HG02973 (cell line): ENCODE data around the gene SUCLG2.

Source experiments
- ATAC-seq: cut with Tn5 transposase; IDR thresholded peaks from one replicate; pipeline ENCODE4 v1.9.1; 2021; ENCODE audit warnings: moderate library complexity; ENCODE audit not compliant: unreplicated experiment

Gene SUCLG2

DNA sequence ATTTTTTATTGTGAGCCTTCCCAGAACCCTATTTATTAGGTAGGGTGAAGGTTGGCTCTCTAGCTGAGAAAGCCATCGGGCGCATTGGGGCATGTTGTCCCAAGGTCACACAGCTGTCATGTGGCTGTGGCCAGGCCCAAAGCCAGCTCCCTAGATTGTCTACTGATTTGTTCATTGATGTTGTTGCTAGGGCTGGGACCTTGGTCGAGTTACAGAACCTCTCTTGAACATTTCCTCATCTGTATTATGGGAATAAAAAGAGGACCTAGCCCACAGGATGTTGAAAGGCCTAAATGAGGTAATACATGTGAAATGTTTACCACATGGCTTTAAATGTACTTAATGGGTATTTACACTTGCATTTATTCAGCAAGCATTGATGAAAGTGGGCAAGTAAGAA is 252.5 kb downstream of the SUCLG2 start:
- ATAC-seq, result no peak

DNA sequence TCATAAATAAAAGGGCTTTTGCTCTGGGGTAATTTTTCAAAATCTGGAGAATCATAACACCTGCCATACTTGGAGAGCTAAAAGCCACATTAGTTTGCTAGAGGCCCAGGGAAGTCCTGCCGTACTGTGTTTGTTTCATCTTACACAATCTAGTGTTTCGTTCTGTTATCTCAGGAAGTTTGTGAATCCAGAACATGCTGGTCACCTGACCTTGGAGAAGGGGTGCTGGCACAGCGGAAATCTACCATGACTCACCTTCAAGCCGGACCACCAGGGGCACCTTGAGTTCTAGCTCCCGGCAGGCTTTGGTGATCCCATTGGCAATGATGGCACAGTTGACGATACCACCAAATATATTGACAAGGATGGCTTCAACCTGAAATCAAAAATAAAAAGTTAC is 253.9 kb downstream of the SUCLG2 start:
- no peak for ATAC-seq

DNA sequence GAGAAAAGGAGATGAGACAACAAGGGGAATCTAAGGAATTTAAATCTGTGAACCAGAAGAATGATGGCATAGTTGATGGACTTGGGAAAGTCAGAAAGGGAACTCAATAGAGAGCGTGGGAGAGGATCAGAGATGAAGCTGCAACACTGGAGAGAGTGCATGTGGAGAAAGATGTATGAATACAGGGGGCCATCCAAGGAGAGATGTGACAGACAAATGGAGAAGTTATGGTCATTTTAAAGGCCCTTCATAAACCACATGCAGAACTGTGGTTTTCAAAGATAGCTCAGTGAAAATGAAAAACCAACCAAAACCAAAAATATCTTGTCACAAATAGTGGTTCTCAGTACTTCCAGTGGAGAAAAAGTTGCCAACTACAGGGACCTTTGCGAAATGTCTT is 265.2 kb downstream of the SUCLG2 start:
- peak; percentile 89 for ATAC-seq

DNA sequence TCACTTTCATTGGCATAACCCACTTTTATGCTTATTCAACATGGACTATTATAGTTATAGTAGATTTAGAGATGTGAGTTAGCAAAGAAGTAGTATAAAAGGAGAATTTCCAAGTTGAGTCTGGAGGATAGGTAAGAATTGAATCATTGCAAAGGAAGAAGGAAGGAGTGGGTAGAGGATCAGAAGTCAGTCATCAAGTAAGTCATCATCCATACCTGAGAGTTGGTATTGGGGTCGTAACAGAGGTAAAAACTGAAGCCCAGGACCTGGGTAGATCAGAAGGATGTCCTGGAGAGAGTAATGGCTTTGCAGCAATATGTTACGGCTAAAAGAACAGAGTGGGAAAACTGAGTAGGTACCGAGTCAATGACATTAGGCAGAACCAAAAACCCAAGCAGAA is 265.7 kb downstream of the SUCLG2 start:
- ATAC-seq, result no peak

DNA sequence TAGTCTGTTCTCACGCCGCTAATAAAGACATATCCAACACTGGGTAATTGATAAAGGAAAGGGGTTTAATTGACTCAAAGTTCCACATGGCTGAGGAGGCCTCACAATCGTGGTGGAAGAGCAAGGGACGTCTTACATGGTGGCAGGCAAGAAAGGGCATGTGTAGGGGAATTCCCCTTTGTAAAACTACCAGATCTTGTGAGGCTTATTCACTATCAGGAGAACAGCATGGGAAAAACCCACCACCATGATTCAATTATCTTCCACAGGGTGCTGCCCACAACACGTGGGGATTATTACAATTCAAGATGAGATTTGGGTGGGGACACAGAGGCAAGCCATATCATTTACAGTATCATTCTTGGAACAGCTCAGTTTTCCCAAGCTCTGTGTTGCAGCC is 268.0 kb downstream of the SUCLG2 start:
- no peak for ATAC-seq

DNA sequence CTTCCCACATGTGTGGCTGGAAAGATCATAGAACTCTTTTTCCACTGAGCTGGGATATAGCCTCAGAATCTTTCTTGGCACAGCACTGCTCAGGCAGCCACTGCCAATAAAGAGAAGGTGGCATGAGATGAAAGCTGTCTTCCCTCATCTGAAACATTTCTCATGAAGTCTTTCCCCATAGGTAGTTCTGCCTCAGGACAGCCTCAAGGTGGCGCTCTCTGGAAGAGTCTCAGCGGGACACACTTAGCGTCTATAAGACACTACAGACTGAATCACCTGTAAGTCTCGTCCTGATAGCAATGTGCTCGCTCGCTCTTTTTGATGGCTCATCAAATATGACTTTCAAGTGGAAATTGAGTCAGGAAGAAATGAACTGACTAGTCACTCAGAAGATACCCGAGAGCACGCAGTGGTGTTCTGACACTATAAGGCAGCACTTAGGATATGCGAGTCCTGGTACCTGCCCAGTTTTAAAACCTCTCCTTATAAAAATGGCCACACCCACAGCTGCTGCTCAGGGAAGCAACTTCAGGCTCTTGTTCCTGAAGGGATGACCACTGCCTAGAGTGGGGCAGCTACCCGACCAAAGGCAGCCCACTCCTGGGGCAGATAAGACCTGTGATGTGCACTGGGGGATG is 269.5 kb downstream of the SUCLG2 start:
- no peak for ATAC-seq

DNA sequence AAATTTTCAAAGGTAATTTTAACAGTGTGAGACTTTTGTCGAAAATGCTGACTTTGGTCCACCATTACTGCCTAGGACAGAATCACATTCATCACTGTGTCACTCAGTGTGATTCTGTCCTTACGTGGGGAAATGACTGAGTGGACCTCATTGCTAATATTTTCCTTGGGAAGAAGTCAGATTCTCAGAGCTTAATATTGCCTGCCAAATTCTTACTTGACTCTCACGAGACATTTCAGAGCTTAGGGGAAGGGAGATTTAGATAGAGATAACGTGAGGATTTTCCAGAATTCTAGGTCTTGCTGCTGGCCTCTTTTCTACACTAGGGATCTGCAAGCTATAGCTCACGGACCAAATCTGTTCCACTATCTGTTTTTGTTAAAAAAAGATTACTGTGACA is 270.4 kb downstream of the SUCLG2 start:
- no peak for ATAC-seq

DNA sequence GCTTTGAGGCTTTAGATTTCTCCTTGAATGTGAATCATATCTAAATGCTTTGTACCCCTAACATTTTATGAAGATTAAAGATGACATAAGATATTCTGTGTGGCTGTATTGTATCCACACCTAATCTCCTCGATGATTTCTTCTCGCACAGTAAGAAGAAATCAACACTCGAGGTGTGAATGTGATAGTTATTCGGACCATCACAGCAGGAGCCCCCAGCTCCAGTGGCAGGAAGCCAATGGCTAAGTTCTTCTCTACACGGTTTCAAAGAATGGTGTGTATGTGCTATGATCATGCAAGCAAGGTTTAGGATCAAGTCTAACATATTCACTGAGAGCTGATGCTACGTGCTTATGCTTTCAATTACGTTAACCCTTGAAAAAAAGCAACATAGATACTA is 271.0 kb downstream of the SUCLG2 start:
- ATAC-seq, result no peak

DNA sequence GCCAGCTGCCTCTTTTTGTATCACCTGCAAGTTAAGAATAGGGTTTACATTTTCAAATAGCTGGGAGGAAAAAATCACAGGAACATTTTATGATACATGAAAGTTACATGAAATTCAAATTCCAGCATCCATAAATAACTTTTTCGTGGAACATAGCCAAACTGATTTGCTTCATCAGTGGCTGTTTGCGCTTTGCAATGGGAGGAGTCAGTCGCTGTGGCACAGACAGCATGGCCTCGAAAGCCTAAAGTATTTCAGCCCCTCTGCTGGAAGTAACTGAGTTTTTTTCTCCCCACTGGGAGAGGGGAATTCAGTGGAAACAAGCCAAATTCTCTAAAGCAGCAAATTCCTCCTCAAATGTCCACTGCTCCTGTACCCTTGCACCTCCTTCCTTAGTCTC is 271.9 kb downstream of the SUCLG2 start:
- ATAC-seq, result no peak

DNA sequence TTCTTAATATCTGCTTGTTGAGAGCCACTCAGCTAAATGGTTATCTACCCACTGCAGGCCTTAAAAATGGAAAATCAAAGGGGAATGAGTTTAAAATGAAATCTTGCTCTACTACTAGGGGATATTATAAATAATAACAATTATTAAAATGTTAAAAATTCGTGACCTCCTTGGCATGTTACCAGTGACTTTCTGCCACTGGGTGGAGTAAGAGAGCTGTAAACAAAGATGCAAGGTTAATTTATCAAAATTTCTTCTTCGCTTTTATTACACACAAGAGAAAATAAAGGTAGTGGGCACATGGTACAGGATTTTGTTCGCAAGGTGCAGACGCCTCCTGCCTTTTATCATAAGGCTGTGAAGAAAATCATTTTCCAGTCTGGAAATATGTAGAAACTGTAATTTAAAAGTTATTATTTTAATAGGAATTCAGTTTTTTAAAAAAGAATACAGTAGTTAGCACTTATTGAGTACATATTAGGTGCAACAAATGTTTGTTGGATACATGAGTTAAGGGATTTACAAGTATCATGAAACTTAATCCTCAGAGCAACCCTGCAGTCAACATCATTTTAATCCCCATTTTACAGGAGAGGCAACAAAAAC is 272.6 kb downstream of the SUCLG2 start:
- ATAC-seq, result no peak

DNA sequence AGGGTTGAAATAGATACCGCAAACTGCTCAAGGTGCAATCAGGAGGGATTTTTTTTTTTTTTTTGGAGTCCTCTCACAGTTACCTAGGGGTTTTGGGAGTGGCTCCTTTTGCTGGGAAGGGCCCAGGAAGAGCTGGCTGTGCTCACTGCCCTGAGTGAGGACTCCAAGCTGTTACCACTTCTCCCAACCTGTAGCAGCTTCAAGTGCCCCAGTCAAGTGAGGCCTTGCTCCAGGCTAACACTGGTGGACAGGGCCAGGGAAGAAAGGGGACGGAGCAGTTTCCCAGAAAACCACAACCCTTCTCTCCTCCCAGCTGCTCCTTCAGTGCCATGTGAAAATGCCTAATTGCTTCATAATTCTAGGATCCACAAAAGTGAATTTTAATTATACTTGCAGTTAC is 274.3 kb downstream of the SUCLG2 start:
- no peak for ATAC-seq

DNA sequence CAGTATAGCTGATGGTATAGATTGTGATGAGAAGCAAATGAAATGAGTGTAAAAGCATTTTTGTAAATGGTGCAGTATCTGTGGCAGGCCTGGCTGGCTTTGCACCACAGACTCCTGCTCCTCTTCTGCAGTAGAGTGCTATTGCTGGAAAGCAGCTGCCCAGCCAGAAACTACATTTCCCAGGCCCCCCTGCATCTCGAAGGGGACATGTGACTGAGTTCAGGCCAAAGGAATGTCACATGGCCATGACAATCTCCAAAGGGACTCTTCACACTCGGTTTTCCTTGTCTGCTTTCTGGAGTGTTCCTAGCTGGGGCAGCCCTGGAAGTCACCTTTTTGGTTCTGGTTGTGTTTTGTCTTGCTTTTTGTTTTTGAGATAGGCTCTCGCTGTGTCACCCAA is 277.1 kb downstream of the SUCLG2 start:
- no peak for ATAC-seq

DNA sequence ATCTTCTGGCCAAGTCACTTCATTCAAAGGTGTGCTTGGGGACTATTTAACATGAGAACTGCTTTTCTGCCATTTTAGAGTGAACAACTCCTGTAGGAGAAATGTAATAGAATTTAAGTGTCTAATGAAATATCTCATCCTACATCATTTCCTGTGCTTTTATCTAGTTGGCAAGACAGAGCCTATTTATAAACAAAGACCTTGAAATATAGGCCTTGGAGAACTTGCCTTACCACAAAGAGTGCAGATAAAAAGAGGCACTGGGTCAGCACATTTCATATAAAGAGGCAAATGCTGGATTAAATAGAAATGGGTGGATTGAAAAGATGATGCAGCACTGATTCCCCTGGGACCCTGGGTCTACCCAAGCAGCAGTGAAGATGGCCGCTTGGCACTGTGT is 278.0 kb downstream of the SUCLG2 start:
- no peak for ATAC-seq

DNA sequence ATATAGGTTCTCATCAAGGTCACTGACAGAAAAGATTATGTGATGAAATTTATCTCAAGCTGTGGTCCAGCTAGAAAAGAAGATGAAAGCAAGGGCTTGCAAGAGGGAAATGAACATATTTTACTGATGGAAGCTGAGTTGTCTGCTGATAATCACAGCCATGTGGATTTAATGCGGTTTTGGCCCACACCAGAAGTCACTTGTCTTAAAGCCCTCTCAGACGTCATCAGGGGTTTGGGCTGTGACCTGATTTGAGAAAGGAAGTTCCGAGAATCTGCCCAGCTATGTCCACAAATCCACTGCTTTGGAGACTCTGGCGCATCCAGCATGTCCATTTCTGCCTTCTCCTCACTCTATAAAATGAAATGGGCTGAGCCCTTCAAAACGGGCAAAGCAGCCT is 278.4 kb downstream of the SUCLG2 start:
- no peak for ATAC-seq

DNA sequence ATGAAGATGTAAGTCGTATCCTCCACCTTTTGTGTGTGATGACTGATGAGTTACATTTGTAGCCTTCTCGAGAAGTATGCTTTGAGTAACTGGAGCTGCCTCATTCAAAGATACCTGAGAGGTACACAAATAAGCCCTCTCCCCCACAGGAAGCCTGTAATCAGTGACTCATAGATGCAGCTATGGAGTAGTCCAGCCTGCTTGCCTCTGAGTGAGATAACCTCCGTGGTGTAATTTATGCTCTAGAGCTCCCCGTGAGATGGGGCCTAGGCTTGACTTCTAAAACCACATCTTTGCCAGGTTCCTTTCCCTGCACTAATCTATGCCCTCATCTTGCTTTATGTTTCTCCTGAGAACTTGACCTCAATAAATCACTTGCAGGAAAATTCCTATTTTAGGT is 291.7 kb downstream of the SUCLG2 start:
- no peak for ATAC-seq

DNA sequence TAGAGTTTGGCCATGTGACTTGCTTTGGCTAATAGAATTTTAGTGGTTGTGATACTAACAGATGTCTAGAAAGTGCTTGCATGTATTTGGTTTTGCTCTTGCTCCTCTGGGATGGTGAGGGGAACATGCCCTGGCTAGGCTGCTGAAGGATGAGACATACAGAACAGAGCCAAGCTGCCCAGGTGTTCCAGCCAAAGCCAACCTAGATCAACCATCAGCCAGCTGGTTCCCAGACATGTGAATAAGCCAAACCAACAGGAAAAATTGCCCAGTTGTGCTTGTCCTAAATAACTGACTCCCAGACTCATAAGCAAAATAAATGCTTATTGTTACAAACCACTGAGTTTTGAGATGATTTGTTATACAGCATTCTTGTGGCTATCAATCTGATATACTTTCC is 292.6 kb downstream of the SUCLG2 start:
- ATAC-seq, result no peak

DNA sequence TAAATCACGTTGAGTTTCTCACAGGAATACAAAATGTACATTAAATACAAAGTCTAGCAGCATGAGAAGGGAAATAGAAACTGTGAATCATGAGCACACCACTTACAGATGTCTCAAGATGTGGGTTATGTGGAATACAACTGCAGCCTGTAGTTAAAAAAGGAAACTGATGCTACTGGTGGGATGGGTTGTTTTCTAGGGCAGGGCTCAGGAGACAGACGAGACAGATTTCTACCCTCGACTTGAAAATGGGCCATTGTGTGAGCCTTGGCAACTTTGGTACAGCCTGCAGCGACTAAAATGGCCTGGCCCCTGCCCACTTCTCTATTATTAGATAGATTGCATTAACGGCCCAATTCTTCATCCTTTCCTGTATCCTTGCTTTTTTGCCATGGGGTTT is 293.1 kb downstream of the SUCLG2 start:
- no peak for ATAC-seq

DNA sequence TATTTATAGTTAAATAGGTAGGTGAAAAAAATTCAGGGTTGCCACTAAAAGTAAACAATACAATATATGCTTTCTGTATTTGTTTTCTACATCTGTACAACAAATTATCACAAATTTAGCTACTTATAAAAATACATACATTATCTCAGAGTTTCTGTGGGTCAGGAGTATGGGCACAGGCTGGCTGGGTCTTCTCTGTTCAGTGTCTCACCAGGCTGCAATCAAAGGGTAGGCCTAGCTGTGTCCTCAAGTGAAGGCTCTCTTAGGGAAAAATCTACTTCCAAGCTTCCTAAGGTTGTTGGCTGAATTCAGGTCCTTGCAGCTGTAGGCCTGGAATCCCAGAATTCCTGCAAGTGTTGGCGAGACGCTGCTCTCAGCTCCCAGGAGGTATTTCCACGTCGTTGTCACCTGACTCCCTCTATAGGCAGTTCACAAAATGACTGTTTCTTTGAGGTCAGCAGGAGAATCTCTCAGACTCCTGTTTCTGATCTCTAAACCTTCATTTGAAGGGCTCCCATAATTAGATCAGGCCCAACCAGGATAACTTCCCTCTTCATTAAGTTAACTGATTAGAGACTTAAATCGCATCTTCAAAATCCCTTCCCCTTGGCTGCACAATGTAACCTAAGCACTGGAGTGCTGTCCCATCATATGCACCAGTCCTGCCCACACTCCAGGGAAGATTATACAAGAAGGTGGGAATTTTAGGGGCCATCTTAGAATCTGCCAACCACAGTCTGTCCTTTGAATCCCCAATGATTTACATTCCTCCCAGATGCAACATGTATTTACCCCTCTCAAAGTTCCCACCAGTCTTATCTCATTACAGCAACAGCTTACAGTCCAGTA is 296.6 kb downstream of the SUCLG2 start:
- ATAC-seq, result no peak

DNA sequence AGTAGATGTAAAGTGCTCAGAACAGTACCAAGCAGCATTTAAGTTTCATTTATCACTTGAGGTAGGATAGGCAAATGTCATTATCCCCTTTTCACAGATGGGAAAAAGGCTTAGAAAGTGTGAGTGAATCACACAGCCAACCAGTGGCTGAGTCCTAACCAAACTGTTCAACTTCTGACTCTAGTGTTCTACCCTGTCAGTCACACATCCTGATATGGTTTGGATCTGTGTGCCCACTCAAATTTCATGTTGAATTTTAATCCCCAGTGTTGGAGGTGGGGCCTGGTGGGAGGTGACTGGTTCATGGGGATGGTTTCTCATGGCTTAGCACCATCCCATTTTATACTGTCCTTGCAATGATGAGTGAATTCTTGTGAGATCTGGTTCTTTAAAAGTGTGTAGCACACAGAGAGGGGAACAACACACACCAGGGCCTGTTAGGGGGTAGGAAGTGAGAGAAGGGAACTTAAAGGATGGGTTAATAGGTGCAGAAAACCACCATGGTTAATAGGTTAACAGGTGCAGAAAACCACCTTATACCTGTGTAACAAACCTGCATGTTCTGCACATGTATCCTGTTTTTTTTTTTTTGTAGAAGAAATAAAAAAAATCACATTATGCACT is 304.7 kb downstream of the SUCLG2 start:
- ATAC-seq, result peak; percentile 94

DNA sequence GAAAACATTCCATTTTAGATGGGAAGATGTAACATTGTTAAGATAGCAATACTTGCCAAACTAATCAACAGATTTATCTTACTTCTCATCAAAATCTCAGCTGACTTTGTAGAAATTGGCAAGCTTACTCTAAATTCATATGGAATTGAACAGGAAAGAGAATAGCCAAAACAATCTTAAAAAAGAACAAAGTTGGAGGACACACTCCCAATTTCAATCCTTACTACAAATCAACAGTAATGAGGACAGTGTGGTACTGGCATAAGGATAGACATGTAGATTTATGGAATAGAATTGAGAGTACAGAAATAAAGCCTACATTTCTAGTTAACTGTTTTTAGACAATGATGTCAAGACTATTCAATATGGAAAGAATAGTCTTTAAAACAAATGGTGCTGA is 308.3 kb downstream of the SUCLG2 start:
- no peak for ATAC-seq

DNA sequence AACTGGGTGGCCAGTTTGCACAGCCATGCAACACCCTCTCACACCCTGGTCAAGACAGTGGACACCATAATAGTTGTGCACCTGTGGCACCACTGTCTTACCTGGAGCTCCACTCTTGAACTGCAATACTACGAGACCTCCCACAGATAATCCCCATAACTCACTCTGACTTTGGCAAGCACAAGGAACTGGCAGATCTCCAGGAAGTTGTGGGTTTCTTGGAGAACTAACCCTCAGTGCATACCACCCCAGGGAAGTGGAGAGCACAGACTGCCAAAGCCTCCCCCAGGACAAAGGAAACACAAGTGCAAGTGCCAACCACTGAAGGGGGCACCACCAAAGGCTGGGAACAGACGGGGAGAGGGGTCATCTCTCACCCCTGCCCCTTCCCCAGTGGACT is 318.6 kb downstream of the SUCLG2 start:
- ATAC-seq, result no peak

DNA sequence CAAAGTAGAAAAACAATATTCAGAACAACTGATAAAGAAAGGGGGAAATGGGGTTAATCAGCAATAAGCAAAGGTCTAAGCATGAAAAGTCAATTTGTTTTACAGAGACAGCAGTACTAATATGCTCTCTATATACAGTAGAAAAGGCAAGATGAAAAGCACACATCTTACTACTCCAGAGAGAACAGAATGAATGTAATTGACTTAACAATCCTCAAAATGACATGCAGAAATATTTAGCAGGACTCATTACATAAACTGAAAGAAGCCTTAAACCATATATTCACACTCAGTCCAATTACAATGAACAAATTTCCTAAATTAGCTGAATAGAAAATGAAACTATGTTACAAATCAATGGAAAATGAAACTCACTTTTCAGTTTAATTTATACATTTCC is 319.8 kb downstream of the SUCLG2 start:
- no peak for ATAC-seq
